HepG2 (cell line): ENCODE data around the gene TRIM37. TPM values are rescaled to one million over a fixed set of nuclear protein-coding genes. Genes with fewer than 3 reads are reported as not detected.
A peak's percentile ranks its signal among the peaks of the same experiment; 100 is the strongest.

Experiments
- AGO1 ChIP-seq: fragments of 200-400 bp; formaldehyde crosslinking; IDR thresholded peaks from 2 replicates; pipeline ENCODE4 v1.6.1; 2017; ENCODE audit warnings: mild to moderate bottlenecking, low read depth, low read length, moderate library complexity; ENCODE audit not compliant: poor library complexity, severe bottlenecking
- EZH2 ChIP-seq: conservative IDR thresholded peaks from 2 replicates; pipeline ENCODE4 v1.6.1; 2012; ENCODE audit warnings: mild to moderate bottlenecking, low read depth, low read length, moderate library complexity
- FOXK2 ChIP-seq: fragments of 450-650 bp; IDR thresholded peaks from 2 replicates; pipeline ENCODE4 v1.6.1; 2016
- GPBP1L1 ChIP-seq: sonication (generic); formaldehyde crosslinking; IDR thresholded peaks from 2 replicates; pipeline ENCODE4 v1.5.0; 2020; ENCODE audit warnings: mild to moderate bottlenecking, missing genetic modification reagents
- JUND ChIP-seq: sonication (generic); formaldehyde crosslinking; IDR thresholded peaks from 2 replicates; pipeline ENCODE4 v1.8.0; 2022; ENCODE audit warnings: mild to moderate bottlenecking, missing genetic modification reagents
- MXD4 ChIP-seq: IDR thresholded peaks from 2 replicates; pipeline ENCODE4 v1.6.1; 2016; ENCODE audit warnings: mild to moderate bottlenecking, missing biosample characterization, missing genetic modification reagents
- RXRA ChIP-seq: sonication (generic); formaldehyde crosslinking; IDR thresholded peaks from 2 replicates; pipeline ENCODE4 v1.5.1; 2020; ENCODE audit warnings: missing genetic modification reagents
- SAFB2 ChIP-seq: sonication (generic); formaldehyde crosslinking; IDR thresholded peaks from 2 replicates; pipeline ENCODE4 v1.5.1; 2020; ENCODE audit warnings: missing genetic modification reagents, low read depth, mild to moderate bottlenecking, borderline replicate concordance
- ZNF256 ChIP-seq: sonication (generic); formaldehyde crosslinking; conservative IDR thresholded peaks from 2 replicates; pipeline ENCODE4 v1.4.0; 2020; ENCODE audit warnings: missing genetic modification reagents
- ZNF331 ChIP-seq: sonication (generic); formaldehyde crosslinking; IDR thresholded peaks from 2 replicates; pipeline ENCODE4 v1.4.0; 2020; ENCODE audit warnings: missing genetic modification reagents
- ZNF547 ChIP-seq: sonication (generic); formaldehyde crosslinking; IDR thresholded peaks from 2 replicates; pipeline ENCODE4 v1.5.1; 2020; ENCODE audit warnings: mild to moderate bottlenecking, missing genetic modification reagents
- ZNF83 ChIP-seq: sonication (generic); formaldehyde crosslinking; IDR thresholded peaks from 2 replicates; pipeline ENCODE4 v1.4.0; 2020; ENCODE audit warnings: missing genetic modification reagents, mild to moderate bottlenecking, borderline replicate concordance
- polyA plus RNA-seq, 8 experiments: library from polyadenylated mRNA; depleted of rRNA in 3 of 8; stranded (reverse) in 7 of 8; unstranded in 1 of 8; fragments of >200 nt; fragmentation: Illumina TruSeq in 4 of 8; extraction: Trizol in 4 of 8; gene quantifications; 2 replicates each; pipeline versions ENCODE4 v1.2.1 to v1.2.3, GENCODE V29; 2011 to 2016; ENCODE audit warnings: low read depth in 4 of 8, missing spikeins in 1 of 8, mixed read lengths in 1 of 8; ENCODE audit not compliant: insufficient read depth in 1 of 8
- total RNA-seq, 5 experiments: library from RNA; depleted of rRNA; stranded (reverse); fragments of >200 nt; fragmentation: Illumina TruSeq; extraction: Trizol; gene quantifications; 2 replicates each; pipeline ENCODE4 v1.2.3, GENCODE V29; 2016; ENCODE audit warnings: low read depth in 1 of 5
- TF ChIP-seq, protein P1 (sequence below): sonication (generic); formaldehyde crosslinking; IDR thresholded peaks from 2 replicates; pipeline ENCODE4 v1.4.0; 2020; ENCODE audit warnings: missing genetic modification reagents
- TF ChIP-seq, protein P2 (sequence below): sonication (generic); formaldehyde crosslinking; IDR thresholded peaks from 2 replicates; pipeline ENCODE4 v1.4.0; 2020; ENCODE audit warnings: missing genetic modification reagents, borderline replicate concordance
- TF ChIP-seq, protein P3 (sequence below): sonication (generic); formaldehyde crosslinking; IDR thresholded peaks from 2 replicates; pipeline ENCODE4 v1.4.0; 2020; ENCODE audit warnings: mild to moderate bottlenecking, missing genetic modification reagents
- TF ChIP-seq, protein P4 (sequence below): IDR thresholded peaks from 2 replicates; pipeline ENCODE4 v1.6.1; 2018; ENCODE audit warnings: missing genetic modification reagents, mild to moderate bottlenecking, missing compliant biosample characterization

The TRIM37 gene
- total and polyA plus RNA-seq, 2 of the 13 experiments (the other 11 are each of a cell fraction or from before 2014, with no cell fraction given) = 12.4 to 39.1 TPM

GRCh38 chr17:59106463-59107305, at the start of gene TRIM37 (continued):
- TF ChIP-seq GPBP1L1 (CRISPR knock-in tag) = no peak
- TF ChIP-seq ZNF83 (CRISPR knock-in tag) = no peak; the same call in 1 of the 2 replicates
- no peak for TF ChIP-seq EZH2
- TF ChIP-seq, protein P1, sequence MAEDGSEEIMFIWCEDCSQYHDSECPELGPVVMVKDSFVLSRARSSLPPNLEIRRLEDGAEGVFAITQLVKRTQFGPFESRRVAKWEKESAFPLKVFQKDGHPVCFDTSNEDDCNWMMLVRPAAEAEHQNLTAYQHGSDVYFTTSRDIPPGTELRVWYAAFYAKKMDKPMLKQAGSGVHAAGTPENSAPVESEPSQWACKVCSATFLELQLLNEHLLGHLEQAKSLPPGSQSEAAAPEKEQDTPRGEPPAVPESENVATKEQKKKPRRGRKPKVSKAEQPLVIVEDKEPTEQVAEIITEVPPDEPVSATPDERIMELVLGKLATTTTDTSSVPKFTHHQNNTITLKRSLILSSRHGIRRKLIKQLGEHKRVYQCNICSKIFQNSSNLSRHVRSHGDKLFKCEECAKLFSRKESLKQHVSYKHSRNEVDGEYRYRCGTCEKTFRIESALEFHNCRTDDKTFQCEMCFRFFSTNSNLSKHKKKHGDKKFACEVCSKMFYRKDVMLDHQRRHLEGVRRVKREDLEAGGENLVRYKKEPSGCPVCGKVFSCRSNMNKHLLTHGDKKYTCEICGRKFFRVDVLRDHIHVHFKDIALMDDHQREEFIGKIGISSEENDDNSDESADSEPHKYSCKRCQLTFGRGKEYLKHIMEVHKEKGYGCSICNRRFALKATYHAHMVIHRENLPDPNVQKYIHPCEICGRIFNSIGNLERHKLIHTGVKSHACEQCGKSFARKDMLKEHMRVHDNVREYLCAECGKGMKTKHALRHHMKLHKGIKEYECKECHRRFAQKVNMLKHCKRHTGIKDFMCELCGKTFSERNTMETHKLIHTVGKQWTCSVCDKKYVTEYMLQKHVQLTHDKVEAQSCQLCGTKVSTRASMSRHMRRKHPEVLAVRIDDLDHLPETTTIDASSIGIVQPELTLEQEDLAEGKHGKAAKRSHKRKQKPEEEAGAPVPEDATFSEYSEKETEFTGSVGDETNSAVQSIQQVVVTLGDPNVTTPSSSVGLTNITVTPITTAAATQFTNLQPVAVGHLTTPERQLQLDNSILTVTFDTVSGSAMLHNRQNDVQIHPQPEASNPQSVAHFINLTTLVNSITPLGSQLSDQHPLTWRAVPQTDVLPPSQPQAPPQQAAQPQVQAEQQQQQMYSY (CRISPR knock-in tag) = no peak; the same call in 1 of the 2 replicates
- TF ChIP-seq ZNF547 (CRISPR knock-in tag) = peak; percentile 95
- TF ChIP-seq, protein P2, sequence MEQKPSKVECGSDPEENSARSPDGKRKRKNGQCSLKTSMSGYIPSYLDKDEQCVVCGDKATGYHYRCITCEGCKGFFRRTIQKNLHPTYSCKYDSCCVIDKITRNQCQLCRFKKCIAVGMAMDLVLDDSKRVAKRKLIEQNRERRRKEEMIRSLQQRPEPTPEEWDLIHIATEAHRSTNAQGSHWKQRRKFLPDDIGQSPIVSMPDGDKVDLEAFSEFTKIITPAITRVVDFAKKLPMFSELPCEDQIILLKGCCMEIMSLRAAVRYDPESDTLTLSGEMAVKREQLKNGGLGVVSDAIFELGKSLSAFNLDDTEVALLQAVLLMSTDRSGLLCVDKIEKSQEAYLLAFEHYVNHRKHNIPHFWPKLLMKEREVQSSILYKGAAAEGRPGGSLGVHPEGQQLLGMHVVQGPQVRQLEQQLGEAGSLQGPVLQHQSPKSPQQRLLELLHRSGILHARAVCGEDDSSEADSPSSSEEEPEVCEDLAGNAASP (CRISPR knock-in tag) = no peak; the same call in 1 of the 2 replicates
- TF ChIP-seq AGO1 = peak; percentile 89
- peak; percentile 21 for TF ChIP-seq ZNF256
- TF ChIP-seq, protein P3, sequence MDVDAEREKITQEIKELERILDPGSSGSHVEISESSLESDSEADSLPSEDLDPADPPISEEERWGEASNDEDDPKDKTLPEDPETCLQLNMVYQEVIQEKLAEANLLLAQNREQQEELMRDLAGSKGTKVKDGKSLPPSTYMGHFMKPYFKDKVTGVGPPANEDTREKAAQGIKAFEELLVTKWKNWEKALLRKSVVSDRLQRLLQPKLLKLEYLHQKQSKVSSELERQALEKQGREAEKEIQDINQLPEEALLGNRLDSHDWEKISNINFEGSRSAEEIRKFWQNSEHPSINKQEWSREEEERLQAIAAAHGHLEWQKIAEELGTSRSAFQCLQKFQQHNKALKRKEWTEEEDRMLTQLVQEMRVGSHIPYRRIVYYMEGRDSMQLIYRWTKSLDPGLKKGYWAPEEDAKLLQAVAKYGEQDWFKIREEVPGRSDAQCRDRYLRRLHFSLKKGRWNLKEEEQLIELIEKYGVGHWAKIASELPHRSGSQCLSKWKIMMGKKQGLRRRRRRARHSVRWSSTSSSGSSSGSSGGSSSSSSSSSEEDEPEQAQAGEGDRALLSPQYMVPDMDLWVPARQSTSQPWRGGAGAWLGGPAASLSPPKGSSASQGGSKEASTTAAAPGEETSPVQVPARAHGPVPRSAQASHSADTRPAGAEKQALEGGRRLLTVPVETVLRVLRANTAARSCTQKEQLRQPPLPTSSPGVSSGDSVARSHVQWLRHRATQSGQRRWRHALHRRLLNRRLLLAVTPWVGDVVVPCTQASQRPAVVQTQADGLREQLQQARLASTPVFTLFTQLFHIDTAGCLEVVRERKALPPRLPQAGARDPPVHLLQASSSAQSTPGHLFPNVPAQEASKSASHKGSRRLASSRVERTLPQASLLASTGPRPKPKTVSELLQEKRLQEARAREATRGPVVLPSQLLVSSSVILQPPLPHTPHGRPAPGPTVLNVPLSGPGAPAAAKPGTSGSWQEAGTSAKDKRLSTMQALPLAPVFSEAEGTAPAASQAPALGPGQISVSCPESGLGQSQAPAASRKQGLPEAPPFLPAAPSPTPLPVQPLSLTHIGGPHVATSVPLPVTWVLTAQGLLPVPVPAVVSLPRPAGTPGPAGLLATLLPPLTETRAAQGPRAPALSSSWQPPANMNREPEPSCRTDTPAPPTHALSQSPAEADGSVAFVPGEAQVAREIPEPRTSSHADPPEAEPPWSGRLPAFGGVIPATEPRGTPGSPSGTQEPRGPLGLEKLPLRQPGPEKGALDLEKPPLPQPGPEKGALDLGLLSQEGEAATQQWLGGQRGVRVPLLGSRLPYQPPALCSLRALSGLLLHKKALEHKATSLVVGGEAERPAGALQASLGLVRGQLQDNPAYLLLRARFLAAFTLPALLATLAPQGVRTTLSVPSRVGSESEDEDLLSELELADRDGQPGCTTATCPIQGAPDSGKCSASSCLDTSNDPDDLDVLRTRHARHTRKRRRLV (CRISPR knock-in tag) = no peak
- TF ChIP-seq ZNF331 (CRISPR knock-in tag) = peak; percentile 84; the same call in 1 of the 2 replicates
- peak; percentile 91 for TF ChIP-seq SAFB2 (CRISPR knock-in tag)
- TF ChIP-seq FOXK2 = peak; percentile 87
- no peak for TF ChIP-seq JUND (CRISPR knock-in tag)
- TF ChIP-seq, protein P4, sequence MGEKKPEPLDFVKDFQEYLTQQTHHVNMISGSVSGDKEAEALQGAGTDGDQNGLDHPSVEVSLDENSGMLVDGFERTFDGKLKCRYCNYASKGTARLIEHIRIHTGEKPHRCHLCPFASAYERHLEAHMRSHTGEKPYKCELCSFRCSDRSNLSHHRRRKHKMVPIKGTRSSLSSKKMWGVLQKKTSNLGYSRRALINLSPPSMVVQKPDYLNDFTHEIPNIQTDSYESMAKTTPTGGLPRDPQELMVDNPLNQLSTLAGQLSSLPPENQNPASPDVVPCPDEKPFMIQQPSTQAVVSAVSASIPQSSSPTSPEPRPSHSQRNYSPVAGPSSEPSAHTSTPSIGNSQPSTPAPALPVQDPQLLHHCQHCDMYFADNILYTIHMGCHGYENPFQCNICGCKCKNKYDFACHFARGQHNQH = peak; percentile 62
- TF ChIP-seq RXRA (CRISPR knock-in tag) = peak; percentile 36
- peak; percentile 99 for TF ChIP-seq MXD4 (CRISPR knock-in tag)
